VCaP (cell line): ENCODE results near the gene BMS1.
"Not testable (repeated sequence)": the region's sequence is repeated elsewhere in the genome, so short reads cannot be mapped to it uniquely, and the experiment has no call there.

Source experiments
- H3K27ac ChIP-seq: fragments of 450-650 bp; 2 replicates; pipeline ENCODE4 v1.5.1; 2017
- CTCF ChIP-seq: fragments of 450-650 bp; conservative IDR thresholded peaks from 2 replicates; pipeline ENCODE4 v1.5.1; 2017; ENCODE audit warnings: mild to moderate bottlenecking, moderate library complexity

The BMS1 gene

GRCh38 chr10:42836096-42836495 is 53.5 kb downstream of the BMS1 start:
- H3K27ac ChIP-seq, result no peak overlapping the region
- TF ChIP-seq CTCF, result no peak

DNA sequence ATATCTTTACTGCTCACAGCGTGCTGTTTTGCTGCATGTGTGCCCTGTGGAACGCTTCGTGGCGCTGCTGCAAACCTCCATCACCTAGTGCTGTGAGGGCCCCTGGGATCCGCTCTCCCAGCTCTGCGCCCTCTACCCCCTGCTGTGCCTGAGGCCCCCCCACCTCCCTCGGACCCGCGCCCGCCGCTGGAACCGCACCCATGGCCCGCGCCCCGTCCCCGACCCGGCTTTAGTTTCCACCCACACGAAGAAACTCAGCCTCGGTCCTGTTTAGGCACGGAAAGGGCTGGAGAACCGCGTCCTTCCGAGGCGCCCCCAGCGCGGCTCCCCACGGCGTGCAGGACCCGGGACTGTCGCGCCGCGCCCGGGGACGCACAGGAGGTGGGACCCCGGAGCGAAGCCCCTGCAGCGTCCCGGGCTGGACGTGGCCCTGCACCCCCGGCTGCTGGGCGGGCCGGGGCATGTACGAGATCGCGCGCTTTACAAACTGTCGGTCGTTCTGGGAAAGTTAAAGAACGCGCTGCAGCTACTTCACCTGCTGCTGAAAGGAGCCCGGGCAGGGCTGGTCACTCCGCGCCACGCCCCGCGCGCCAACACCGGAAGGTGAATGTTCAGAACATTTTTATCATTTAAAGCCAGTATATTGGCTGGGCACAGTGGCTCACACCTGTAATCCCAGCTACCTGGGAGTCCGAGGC is 54.3 kb downstream of the BMS1 start:
- peak; percentile 41 for TF ChIP-seq CTCF
- 0 out of 2 replicates have a peak overlapping the region, but pooled peaks have one; percentile 24 for H3K27ac ChIP-seq

GRCh38 chr10:42844810-42845209 is 62.2 kb downstream of the BMS1 start:
- H3K27ac ChIP-seq, result not testable (repeated sequence)

- H3K27ac ChIP-seq, result not testable (repeated sequence)
These were observed 64.7 kb downstream of the BMS1 start for GRCh38 chr10:42847261-42847660.

DNA sequence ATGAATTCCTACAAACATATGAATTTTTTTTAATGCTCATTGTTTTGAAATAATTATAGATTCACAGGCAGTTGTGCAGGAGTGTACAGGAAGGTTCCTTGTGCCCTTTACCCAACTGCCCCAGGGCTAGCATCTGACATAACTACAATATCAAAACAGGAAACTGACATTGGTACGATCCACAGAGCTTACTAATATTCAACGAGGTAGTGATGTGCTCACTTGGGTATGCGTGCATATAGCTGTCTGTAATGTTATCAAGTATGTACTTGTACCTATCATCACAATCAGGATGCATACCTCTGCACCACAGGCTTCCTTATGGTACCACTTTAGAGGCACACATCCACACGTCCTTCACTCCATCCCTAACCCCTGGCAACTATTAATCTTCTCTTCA is 68.3 kb downstream of the BMS1 start:
- no peak for TF ChIP-seq CTCF
- H3K27ac ChIP-seq, result no peak overlapping the region

DNA sequence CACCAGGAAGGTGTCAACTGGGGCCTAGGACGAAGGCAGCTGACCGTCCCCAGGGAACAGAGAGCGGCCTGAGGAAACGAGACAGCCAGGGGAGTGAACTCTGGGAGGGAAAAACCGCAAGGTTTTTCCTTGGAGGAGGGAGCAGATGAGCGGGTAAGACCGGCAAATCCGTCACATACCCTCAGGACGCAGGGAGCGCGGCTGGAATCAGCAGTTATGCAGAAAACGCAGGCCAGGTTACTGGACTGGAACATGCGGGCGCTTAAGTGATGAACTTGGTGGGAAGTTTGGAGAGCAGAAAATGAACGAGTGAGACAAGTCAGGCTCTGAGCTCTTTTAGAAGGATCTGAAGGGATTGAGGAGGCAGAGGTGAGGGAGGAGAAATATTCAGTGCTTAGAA is 76.7 kb downstream of the BMS1 start:
- H3K27ac ChIP-seq, result no peak overlapping the region
- TF ChIP-seq CTCF, result no peak

DNA sequence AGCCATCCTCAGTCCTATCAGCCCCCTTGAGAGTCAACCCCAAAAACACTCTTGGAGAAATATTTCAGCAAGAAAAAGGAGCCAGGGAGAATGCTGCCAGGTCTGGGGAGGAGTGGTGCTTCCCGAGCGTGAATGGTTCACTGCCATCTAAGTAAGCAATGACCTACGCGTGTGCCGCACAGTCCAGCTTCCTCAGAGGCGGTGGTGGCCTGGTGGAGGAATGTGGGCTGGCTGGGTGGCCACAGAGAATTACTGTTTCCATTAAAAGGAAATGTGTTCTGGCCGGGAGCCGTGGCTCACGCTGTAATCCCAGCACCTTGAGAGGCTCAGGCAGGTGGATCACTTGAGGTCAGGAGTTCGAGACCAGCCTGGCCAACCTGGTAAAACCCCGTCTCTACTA is 77.4 kb downstream of the BMS1 start:
- H3K27ac ChIP-seq, result not testable (repeated sequence)

DNA sequence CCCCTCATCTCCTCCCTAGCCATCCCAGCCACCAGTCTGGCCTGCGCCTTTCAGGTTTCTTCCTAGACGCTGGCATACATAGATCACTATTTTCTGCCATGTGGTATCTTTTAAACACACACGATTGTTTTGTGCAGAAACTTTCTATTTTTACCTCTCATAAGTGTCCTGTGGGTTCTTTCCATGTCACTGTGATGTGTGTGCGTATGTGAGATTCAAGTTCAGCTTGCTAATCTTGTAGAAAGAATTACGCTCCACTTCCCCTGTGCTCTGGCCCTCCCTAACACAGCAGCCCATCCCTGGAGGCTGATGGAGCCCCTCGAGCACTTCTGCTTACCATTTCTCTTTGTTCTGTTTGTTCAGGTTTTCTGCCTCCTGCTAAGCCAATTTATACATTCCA is 80.2 kb downstream of the BMS1 start:
- not testable (repeated sequence) for H3K27ac ChIP-seq

DNA sequence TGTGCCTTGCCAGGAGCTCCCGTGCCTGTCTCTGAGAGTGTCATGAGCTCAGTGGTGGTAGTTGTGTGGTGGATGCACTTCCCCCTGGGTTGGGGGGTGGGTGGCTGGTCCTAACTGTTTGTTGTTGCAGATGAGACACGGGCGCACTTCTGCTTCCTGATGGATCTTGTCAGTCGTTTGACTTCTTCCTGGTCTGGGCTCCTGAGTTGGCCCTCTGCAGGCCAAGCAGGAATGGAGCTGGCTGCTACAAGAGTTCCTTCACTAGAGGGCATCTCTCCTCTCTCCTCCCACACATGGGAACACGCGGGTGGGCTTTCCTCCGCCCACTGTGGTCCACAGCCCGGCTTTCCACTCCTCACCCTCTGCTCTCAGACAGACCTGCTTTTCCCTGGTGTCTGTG is 82.0 kb downstream of the BMS1 start:
- no peak overlapping the region for H3K27ac ChIP-seq

More for the DNA sequence above, 82.0 kb downstream of the BMS1 start:
- peak; percentile 52 for TF ChIP-seq CTCF
